BJ (cell line): Measurements from ENCODE around the gene CDS2. TPM values are rescaled to one million over a fixed set of nuclear protein-coding genes. Genes with fewer than 3 reads are reported as not detected.

Experiments
- CTCF ChIA-PET: fragments of 350-600 bp; formaldehyde crosslinking; extraction: SDS; loops from one replicate; lab custom pipeline; 2021; ENCODE audit warnings: antibody characterized with exemption, inconsistent platforms; lab: Yijun Ruan, JAX
- POLR2A ChIA-PET: fragments of 300-600 bp; sonication (Branson Sonifier 250); formaldehyde crosslinking; extraction: SDS; loops from one replicate; lab custom pipeline; 2021; ENCODE audit warnings: antibody characterized with exemption; lab: Charles Lee
- DNase-seq: peaks from one replicate; pipeline ENCODE4 v3.0.0-alpha.2; 2011; ENCODE audit warnings: low read depth
- H3K27me3 ChIP-seq: 2 replicates; pipeline ENCODE4 v1.6.0; 2011; ENCODE audit warnings: low read length; ENCODE audit not compliant: control insufficient read depth, insufficient read depth
- H3K36me3 ChIP-seq: 2 replicates; pipeline ENCODE4 v1.5.1; 2011; ENCODE audit warnings: low read length; ENCODE audit not compliant: control insufficient read depth, insufficient read depth
- H3K4me3 ChIP-seq: 2 replicates; pipeline ENCODE4 v1.5.1; 2011; ENCODE audit warnings: low read depth, mild to moderate bottlenecking, control low read depth, low read length
- polyA plus RNA-seq: library from polyadenylated mRNA; depleted of rRNA; stranded (reverse); fragments of >200 nt; gene quantifications from 2 replicates; pipeline ENCODE4 v1.2.3, GENCODE V29; 2011
- TF ChIP-seq, protein P1 (sequence below): IDR thresholded peaks from 2 replicates; pipeline ENCODE4 v1.5.1; 2011; ENCODE audit warnings: low read depth, mild to moderate bottlenecking, control low read depth, inconsistent platforms, low read length, moderate library complexity; ENCODE audit not compliant: insufficient read depth

The CDS2 gene
- polyA plus RNA-seq, 1 experiment, result 25.2 TPM

DNA sequence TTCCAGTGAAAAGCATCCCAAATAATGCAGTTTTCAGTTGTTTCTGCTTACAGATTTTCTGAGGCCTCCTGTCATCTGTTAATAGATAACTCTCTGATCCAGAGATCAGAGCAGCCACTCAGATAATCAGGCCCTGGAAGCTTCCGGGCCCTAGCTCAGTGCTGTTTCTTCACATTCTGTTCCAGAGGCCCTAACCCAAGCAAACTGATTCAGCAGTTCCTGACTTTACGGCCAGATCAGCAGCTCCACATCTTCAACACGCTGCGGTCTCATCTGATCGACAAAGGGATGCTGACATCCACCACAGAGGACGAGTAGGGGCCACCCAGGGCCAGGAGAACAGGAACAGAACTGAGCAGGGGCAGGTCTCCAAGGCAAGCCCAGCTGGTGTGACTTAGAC is 63.1 kb downstream of the CDS2 start:
- no peaks in the 10 kb centered on the region for H3K27me3 ChIP-seq
- ChIA-PET POLR2A (no interaction called here), CTCF (interaction anchor here (0.7 to 9.6 kb wide), 2 partner anchors 34 to 62 kb away, joined by 3 to 141 read pairs; partner anchors contain the start of gene CDS2)
- TF ChIP-seq, protein P1, sequence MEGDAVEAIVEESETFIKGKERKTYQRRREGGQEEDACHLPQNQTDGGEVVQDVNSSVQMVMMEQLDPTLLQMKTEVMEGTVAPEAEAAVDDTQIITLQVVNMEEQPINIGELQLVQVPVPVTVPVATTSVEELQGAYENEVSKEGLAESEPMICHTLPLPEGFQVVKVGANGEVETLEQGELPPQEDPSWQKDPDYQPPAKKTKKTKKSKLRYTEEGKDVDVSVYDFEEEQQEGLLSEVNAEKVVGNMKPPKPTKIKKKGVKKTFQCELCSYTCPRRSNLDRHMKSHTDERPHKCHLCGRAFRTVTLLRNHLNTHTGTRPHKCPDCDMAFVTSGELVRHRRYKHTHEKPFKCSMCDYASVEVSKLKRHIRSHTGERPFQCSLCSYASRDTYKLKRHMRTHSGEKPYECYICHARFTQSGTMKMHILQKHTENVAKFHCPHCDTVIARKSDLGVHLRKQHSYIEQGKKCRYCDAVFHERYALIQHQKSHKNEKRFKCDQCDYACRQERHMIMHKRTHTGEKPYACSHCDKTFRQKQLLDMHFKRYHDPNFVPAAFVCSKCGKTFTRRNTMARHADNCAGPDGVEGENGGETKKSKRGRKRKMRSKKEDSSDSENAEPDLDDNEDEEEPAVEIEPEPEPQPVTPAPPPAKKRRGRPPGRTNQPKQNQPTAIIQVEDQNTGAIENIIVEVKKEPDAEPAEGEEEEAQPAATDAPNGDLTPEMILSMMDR, result no peak
- no peak overlapping the region for H3K4me3 ChIP-seq
- peaks cover 13% of the 10 kb centered on the region for H3K36me3 ChIP-seq
- no peak for DNase-seq

DNA sequence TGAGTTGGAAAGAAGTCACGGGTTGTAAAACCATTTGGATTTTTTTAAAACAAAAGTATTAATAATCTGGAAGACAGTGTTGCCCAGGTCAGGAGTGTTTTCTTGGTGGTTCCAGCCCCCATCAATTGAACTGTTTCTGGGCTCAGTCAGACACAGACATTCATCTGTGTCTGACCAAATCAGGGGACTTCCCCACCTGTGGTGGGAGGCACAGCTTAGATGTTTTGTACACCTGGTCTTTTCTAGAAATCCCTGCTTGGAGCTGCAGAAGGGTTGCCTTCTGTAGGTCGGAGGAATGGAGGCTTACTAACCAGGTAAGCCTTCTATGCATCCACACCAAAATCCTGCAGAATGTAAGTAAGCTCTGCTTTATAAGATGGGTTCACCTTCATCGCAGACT is 63.6 kb downstream of the CDS2 start:
- POLR2A ChIA-PET, result no interaction called here

DNA sequence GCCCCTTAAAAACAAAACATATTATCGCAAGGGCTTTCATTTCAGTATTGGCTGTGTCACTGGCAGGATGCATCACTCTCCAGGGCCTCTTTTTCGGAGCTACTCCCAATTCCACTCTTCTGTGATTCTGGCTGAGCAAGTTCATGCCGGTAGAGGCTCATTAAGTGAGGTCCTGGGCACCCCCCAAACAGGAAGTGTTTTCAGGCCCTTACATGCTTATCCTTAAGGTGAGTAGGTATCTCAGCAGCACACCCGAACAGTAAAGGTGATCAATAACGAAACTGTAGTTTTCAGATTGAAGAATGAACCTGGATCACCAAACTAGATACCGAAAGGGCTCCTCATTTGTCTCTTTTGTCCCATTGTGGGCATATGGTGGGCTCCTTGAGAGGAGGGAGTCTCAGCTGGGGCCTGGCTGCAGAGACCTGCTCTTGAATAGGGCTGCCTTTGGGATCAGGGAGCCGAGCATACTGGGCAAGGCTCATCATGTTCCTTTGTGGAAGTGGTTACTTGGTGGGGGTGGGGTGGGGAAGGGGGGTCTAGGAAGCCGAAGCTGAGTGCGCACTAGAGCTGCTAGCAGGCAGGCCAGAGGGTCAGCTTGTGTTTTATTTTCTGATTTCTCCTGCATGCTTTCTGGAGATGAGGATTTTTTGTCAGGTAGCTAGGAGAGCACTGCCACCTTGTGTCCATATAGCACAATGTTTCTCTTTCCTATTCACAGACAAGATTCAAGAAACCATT is 65.2 kb downstream of the CDS2 start:
- Histone ChIP-seq H3K36me3 (peaks cover 9% of the 10 kb centered on the region), H3K4me3 (no peak overlapping the region), H3K27me3 (no peaks in the 10 kb centered on the region)
- ChIA-PET POLR2A (interaction anchor here (0.7 to 1.1 kb wide), 2 partner anchors 13 to 65 kb away, joined by 4 to 7 read pairs; partner anchors contain the start of gene CDS2), CTCF (interaction anchor here (0.6 to 9.6 kb wide), 27 partner anchors 9 to 1707 kb away, joined by 3 to 141 read pairs (median 5); partner anchors contain the start of genes CDS2 and PCNA)
- TF ChIP-seq, protein P1, result peak; percentile 74
- DNase-seq, result peak; percentile 28

More for the DNA sequence above, 63.6 kb downstream of the CDS2 start:
- Histone ChIP-seq H3K4me3 (no peak overlapping the region), H3K36me3 (peaks cover 13% of the 10 kb centered on the region), H3K27me3 (no peaks in the 10 kb centered on the region)
- CTCF ChIA-PET, result interaction anchor here (0.7 to 9.6 kb wide), 3 partner anchors 11 to 62 kb away, joined by 3 to 141 read pairs (median 14); partner anchors contain the start of gene CDS2
- TF ChIP-seq, protein P1, result no peak
- no peak for DNase-seq

DNA sequence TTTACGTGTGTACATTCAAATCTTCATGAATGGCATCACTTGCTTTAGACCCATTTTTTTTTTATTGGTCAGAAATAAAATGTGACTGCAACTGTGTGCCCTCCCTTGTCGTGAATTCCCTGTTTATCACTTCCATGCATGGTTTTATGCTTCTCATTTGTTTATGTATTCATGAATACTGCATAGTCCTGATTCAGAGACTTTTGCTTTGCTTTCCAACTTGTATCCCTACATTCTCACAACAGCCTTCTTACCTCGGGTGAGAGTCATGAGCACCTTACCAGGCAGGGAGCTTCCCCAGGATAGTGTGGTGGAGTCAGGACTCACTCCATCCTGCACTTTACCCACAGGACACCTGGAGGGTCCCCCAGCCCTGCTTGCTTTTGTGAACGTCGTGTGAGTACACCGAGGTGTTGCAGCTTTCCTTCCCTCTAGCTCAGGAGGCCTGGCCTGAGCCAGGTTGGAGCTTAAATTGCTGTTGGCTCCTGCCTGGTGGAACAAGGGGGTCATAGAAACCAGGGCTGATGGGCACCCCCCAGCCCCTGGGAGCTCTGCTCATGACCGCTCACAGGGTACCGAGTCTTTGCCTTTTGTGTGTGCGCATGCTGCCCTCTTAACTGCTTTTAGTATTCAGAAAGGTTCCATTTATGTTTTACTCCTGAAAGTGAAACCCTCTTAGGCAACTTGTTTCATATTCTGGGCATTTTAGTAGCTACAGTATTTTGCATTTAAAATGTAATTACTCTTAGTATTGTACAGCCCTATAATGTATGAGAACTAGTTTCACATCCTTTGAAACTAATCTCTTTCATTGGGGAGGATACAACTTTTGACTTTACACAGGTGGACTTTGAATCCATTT is 66.0 kb downstream of the CDS2 start:
- TF ChIP-seq, protein P1, result no peak
- Histone ChIP-seq H3K36me3 (peaks cover 11% of the 10 kb centered on the region), H3K4me3 (no peak overlapping the region), H3K27me3 (no peaks in the 10 kb centered on the region)
- no peak for DNase-seq
- CTCF ChIA-PET, result interaction anchor here (0.6 to 9.6 kb wide), 26 partner anchors 10 to 1707 kb away, joined by 3 to 141 read pairs (median 6); partner anchors contain the start of genes CDS2 and PCNA
- POLR2A ChIA-PET, result interaction anchor here (0.7 to 1.1 kb wide), 2 partner anchors 14 to 66 kb away, joined by 4 to 7 read pairs; partner anchors contain the start of gene CDS2
